AG10803 (cell line): ENCODE data around the gene TTC31.

Experiments used
- DNase-seq: peaks from one replicate; pipeline ENCODE4 v3.0.0; 2010; ENCODE audit warnings: low read depth
- H3K4me3 ChIP-seq: 2 replicates; pipeline ENCODE4 v1.5.1; 2011; ENCODE audit warnings: mild to moderate bottlenecking, low read length, control low read depth
- CTCF ChIP-seq: conservative IDR thresholded peaks from 2 replicates; pipeline ENCODE4 v1.5.1; 2011; ENCODE audit warnings: mild to moderate bottlenecking, low read length, control low read depth, inconsistent platforms

TTC31 gene

DNA sequence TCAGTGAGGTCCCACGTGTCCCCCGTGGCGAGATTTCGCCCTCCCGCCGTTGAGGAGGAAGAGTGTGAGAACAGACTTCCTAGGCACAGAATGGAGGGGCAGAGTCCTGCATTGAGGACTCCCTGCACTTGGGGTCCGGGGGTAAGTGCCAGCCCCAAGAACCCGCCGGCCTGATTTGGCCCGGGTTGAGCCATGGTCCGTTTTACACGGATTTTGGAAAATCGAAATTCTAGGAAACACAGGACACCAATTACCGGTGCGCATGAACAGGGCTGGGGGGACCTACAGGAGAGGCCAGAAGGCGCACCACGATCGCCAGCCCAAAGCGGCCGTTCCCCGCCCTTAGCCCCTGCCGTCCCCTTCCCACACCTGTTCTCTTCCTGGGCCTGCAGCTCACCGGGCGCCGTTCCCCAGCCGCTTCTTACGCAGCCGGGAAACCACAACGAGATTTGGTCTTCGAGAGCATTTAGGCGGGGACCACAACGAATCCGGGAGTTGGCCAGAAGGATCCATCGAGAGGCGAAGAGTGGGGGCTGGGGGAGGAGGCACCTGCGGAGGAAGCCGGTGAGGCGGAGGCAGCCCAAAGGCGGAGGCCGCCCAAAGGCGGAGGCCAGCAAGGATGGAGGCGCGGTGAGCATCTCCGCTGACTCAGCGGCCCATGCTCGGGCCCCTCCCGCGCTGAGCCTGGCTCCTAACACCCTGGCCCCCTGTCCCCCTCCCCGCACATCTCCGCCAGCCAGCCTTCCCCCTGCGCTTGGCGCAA lies 30.9 kb downstream of the TTC31 start:
- H3K4me3 ChIP-seq: no peak overlapping the region
- TF ChIP-seq CTCF: no peak
- no peak for DNase-seq

GRCh38 chr2:74514368-74515270 lies 31.7 kb downstream of the TTC31 start, which contains the start of gene TLX2:
TSS of gene TLX2 (plus strand) at chr2:74514450. CDS start at chr2:74514807, 357 bp downstream.
- H3K4me3 ChIP-seq: no peak within 1 kb of the TSS
- no peak for DNase-seq
- no peak for TF ChIP-seq CTCF

DNA sequence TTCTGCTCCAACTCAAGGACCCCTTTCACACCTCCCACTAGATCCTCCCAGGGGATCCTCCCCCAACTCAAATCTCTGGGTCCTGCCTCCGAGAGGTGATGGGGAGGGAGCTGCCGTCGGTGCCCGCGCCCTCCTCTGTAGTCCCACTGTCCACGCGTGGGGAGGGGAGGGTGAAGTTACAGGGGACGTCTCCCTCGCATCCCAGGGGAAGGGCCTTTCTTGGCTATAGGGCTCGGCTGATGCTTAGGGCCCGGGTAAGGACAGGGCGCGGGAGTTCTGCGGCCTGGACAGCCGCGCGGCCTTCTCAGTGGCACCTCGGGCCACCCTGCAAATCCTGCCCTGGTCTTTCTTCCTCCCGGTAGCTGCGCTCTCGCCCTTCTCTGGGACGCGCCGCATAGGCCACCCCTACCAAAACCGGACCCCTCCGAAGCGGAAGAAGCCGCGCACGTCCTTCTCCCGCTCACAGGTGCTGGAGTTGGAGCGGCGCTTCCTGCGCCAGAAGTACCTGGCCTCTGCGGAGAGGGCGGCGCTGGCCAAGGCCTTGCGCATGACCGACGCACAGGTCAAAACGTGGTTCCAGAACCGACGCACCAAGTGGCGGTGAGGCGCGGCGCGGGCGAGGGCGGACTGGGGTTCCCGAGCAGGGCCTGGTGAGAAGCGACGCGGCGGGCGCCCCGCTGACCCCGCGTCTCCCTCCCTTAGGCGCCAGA lies 32.5 kb downstream of the TTC31 start:
- DNase-seq: no peak
- no peak for TF ChIP-seq CTCF
- H3K4me3 ChIP-seq: no peak overlapping the region

- no peak for TF ChIP-seq CTCF
- peak; percentile 37 for DNase-seq
- H3K4me3 ChIP-seq: no peak overlapping the region
These were observed 33.2 kb downstream of the TTC31 start for GRCh38 chr2:74515981-74516633.

DNA sequence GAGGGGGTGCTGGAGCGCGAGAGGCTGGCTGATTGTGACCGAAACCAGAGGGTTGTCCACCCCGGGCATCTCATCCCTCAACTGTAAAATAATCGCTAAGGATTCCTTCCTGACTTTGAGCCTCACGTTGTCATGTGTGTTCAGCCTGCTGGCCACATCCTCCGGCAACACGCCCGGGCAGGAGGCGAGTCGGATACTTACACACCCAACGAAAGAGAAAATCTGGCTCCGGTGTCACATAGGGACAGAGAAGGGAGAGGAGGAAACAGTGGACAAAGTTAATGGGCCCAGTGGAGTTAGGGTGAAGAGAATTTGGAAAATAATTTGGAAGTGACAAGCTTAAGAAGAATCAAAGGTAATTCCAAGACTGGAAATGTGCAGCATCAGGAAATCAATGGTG lies 33.8 kb downstream of the TTC31 start:
- no peak for TF ChIP-seq CTCF

DNA sequence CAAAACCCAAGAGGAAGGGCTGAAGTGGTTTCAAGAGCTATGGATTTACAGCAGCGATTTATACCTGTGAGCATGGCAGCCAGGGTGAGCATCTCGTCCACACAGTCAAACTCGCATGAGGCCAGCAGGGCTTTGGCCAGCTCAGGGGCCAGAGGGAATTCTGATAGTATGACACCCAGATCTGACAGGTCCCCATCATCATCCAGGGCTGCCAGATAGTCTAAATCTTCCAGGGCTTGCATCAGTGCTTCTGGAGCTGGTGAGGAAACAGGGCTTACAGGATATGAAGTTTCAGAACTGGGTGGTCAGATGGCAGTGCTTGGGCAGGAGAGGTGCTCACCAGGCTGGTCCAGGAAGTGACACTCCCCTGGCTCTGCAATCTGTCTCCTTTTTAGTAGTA lies 39.6 kb downstream of the TTC31 start:
- DNase-seq: no peak
- no peak overlapping the region for H3K4me3 ChIP-seq
- no peak for TF ChIP-seq CTCF

More for the DNA sequence above, 33.8 kb downstream of the TTC31 start:
- no peak overlapping the region for H3K4me3 ChIP-seq
- DNase-seq: no peak
